ENCODE results near the gene HTT. TPM values are rescaled to one million over a fixed set of nuclear protein-coding genes. Genes with fewer than 3 reads are reported as not detected.

HTT gene
- total and polyA plus RNA-seq, 2 of the 8 experiments (the other 6 are each of a cell fraction or from before 2014, with no cell fraction given), result 24.0 to 71.0 TPM

GRCh38 chr4:3254302-3255131, 180.0 kb downstream of the HTT start (continued):
- TF ChIP-seq SUZ12 (IDR thresholded peaks at IDR 0.05; ENCODE audit: low read length) (no peak), SP2 (IDR thresholded peaks at IDR 0.05; ENCODE audit: low read length) (no peak)
